Endothelial cell of umbilical vein (primary cell): ENCODE measurements around the gene BIK.

Source experiments
- EZH2 ChIP-seq: IDR thresholded peaks from 2 replicates; pipeline ENCODE4 v1.6.1; 2012; ENCODE audit warnings: borderline replicate concordance, low read depth, mild to moderate bottlenecking, moderate library complexity, low read length, inconsistent platforms; ENCODE audit not compliant: severe bottlenecking
- FOS ChIP-seq: IDR thresholded peaks from 2 replicates; pipeline ENCODE4 v1.6.1; 2011; ENCODE audit warnings: mild to moderate bottlenecking, low read length, moderate library complexity, borderline replicate concordance; ENCODE audit not compliant: insufficient read depth
- GATA2 ChIP-seq: IDR thresholded peaks from 2 replicates; pipeline ENCODE4 v1.7.0; 2011; ENCODE audit warnings: low read depth, mild to moderate bottlenecking, moderate library complexity, mixed read lengths, low read length; ENCODE audit not compliant: insufficient read length, insufficient read depth
- JUN ChIP-seq: IDR thresholded peaks from 2 replicates; pipeline ENCODE4 v1.6.1; 2011; ENCODE audit warnings: borderline replicate concordance, low read depth; ENCODE audit not compliant: insufficient read length, insufficient read depth
- MYC ChIP-seq: IDR thresholded peaks from one replicate; pipeline ENCODE4 v1.6.1; 2011; ENCODE audit warnings: mild to moderate bottlenecking, low read depth, low read length
- POLR2A ChIP-seq: IDR thresholded peaks from 2 replicates; pipeline ENCODE4 v1.6.1; 2012; ENCODE audit warnings: low read depth, mild to moderate bottlenecking, control low read depth, low read length
- POLR2AphosphoS5 ChIP-seq: IDR thresholded peaks from 2 replicates; pipeline ENCODE4 v1.6.1; 2012; ENCODE audit warnings: low read depth, mild to moderate bottlenecking, control low read depth, low read length, moderate library complexity; ENCODE audit not compliant: insufficient read depth
- TF ChIP-seq, protein P1 (sequence below), 2 donors: IDR thresholded peaks; 1 replicate in 1 of 2; 2 replicates in 1 of 2; pipeline ENCODE4 v1.5.1; 2011; ENCODE audit warnings: low read length in 2 of 2, mild to moderate bottlenecking in 2 of 2, moderate library complexity in 2 of 2, control low read depth in 1 of 2, inconsistent platforms in 1 of 2, low read depth in 1 of 2; ENCODE audit not compliant: insufficient read depth in 1 of 2; ENCODE audit errors: extremely low read depth in 1 of 2
- TF ChIP-seq, protein P2 (sequence below): IDR thresholded peaks from 2 replicates; pipeline ENCODE4 v1.6.1; 2011; ENCODE audit not compliant: insufficient read depth, insufficient read length

DNA sequence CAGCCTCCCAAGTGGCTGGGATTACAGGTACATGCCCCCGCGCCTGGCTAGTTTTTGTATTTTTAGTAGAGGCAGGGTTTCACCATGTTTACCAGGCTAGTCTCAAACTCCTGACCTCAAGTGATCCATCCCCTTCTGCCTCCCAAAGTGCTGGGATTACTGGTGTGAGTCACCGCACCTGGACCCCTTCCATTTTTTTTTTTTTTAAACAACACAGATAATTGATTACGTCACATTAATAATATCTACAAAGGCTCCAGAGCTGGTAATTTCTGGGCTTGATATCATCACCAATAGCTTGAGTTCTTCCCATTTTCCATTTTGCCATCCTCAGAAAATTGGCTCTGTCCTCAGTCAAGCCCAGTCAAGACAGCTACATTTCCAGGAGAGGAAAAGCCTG lies 28.6 kb upstream of the BIK start:
- TF ChIP-seq POLR2A (no peak), EZH2 (no peak), JUN (no peak), FOS (no peak), POLR2AphosphoS5 (no peak), GATA2 (no peak), MYC (no peak)
- TF ChIP-seq, protein P1, sequence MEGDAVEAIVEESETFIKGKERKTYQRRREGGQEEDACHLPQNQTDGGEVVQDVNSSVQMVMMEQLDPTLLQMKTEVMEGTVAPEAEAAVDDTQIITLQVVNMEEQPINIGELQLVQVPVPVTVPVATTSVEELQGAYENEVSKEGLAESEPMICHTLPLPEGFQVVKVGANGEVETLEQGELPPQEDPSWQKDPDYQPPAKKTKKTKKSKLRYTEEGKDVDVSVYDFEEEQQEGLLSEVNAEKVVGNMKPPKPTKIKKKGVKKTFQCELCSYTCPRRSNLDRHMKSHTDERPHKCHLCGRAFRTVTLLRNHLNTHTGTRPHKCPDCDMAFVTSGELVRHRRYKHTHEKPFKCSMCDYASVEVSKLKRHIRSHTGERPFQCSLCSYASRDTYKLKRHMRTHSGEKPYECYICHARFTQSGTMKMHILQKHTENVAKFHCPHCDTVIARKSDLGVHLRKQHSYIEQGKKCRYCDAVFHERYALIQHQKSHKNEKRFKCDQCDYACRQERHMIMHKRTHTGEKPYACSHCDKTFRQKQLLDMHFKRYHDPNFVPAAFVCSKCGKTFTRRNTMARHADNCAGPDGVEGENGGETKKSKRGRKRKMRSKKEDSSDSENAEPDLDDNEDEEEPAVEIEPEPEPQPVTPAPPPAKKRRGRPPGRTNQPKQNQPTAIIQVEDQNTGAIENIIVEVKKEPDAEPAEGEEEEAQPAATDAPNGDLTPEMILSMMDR (IDR thresholded peaks at IDR 0.05; ENCODE audit: extremely low read depth in 1 of 2, insufficient read depth in 1 of 2, low read depth in 1 of 2, low read length in 2 of 2) = no peak
- TF ChIP-seq, protein P2, sequence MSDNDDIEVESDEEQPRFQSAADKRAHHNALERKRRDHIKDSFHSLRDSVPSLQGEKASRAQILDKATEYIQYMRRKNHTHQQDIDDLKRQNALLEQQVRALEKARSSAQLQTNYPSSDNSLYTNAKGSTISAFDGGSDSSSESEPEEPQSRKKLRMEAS = no peak
